Neural progenitor cell (in vitro differentiated cells): ENCODE results near the gene MAT2B. TPM values are rescaled to one million over a fixed set of nuclear protein-coding genes. Genes with fewer than 3 reads are reported as not detected.
"Not testable (repeated sequence)": the region's sequence is repeated elsewhere in the genome, so short reads cannot be mapped to it uniquely, and the experiment has no call there.

Source experiments
- DNase-seq: peaks from one replicate; pipeline ENCODE4 v3.0.0-alpha.2; 2016; ENCODE audit warnings: low spot score
- H2AFZ ChIP-seq: fragments of 200-600 bp; sonication (generic); replicated peaks from 2 replicates; pipeline ENCODE4 v1.6.1; 2016; ENCODE audit warnings: antibody characterized with exemption
- H3F3A ChIP-seq: fragments of 200-600 bp; sonication (generic); 2 replicates; pipeline ENCODE4 v1.6.1; 2016; ENCODE audit warnings: antibody characterized with exemption, low read depth
- H3K27ac ChIP-seq: fragments of 200-600 bp; sonication (generic); 2 replicates; pipeline ENCODE4 v1.5.1; 2016; ENCODE audit warnings: mild to moderate bottlenecking
- H3K27me3 ChIP-seq: fragments of 200-600 bp; sonication (generic); 2 replicates; pipeline ENCODE4 v1.6.1; 2016; ENCODE audit warnings: mild to moderate bottlenecking, moderate library complexity
- H3K36me3 ChIP-seq: fragments of 200-600 bp; sonication (generic); 2 replicates; pipeline ENCODE4 v1.5.1; 2016
- H3K4me1 ChIP-seq: fragments of 200-600 bp; sonication (generic); 2 replicates; pipeline ENCODE4 v1.6.1; 2016; ENCODE audit warnings: mixed run types
- H3K4me2 ChIP-seq: fragments of 200-600 bp; sonication (generic); 2 replicates; pipeline ENCODE4 v1.6.1; 2016
- H3K4me3 ChIP-seq: fragments of 200-600 bp; sonication (generic); 2 replicates; pipeline ENCODE4 v1.5.1; 2016
- H3K79me2 ChIP-seq: fragments of 200-600 bp; sonication (generic); 2 replicates; pipeline ENCODE4 v1.6.1; 2016; ENCODE audit warnings: low read depth
- H3K9ac ChIP-seq: fragments of 200-600 bp; sonication (generic); 2 replicates; pipeline ENCODE4 v1.6.1; 2016
- H3K9me3 ChIP-seq: fragments of 200-600 bp; sonication (generic); 2 replicates; pipeline ENCODE4 v1.5.1; 2016; ENCODE audit warnings: low read depth
- H4K20me1 ChIP-seq: fragments of 200-600 bp; sonication (generic); 2 replicates; pipeline ENCODE4 v1.6.1; 2016; ENCODE audit warnings: low read depth
- H3K27ac Mint-ChIP-seq: 3 replicates; pipeline ENCODE4 v1.8.0; 2021; ENCODE audit warnings: mixed read lengths
- H3K27me3 Mint-ChIP-seq: 2 replicates; pipeline ENCODE4 v1.8.0; 2022; ENCODE audit warnings: low read depth, mild to moderate bottlenecking, inconsistent platforms, moderate library complexity, mixed read lengths; ENCODE audit not compliant: insufficient read depth
- H3K36me3 Mint-ChIP-seq: 3 replicates; pipeline ENCODE4 v1.8.0; 2021; ENCODE audit warnings: mixed read lengths
- H3K4me1 Mint-ChIP-seq: 3 replicates; pipeline ENCODE4 v1.8.0; 2021; ENCODE audit warnings: mixed read lengths
- H3K4me3 Mint-ChIP-seq: 3 replicates; pipeline ENCODE4 v1.8.0; 2021; ENCODE audit warnings: mild to moderate bottlenecking, moderate library complexity, mixed read lengths
- H3K9me3 Mint-ChIP-seq: 3 replicates; pipeline ENCODE4 v1.8.0; 2020; ENCODE audit warnings: mixed read lengths
- CTCF ChIP-seq: fragments of 200-600 bp; sonication (generic); IDR thresholded peaks from 2 replicates; pipeline ENCODE4 v1.5.1; 2017; ENCODE audit warnings: antibody characterized with exemption, mild to moderate bottlenecking
- EZH2 ChIP-seq: fragments of 200-600 bp; sonication (generic); IDR thresholded peaks from 2 replicates; pipeline ENCODE4 v1.6.1; 2017; ENCODE audit warnings: antibody characterized with exemption, mild to moderate bottlenecking, moderate library complexity
- EZH2phosphoT487 ChIP-seq: fragments of 200-600 bp; sonication (generic); IDR thresholded peaks from 2 replicates; pipeline ENCODE4 v1.6.1; 2017; ENCODE audit warnings: antibody characterized with exemption
- total RNA-seq: library from RNA; depleted of rRNA; stranded (reverse); fragments of >200 nt; gene quantifications from 2 replicates; pipeline ENCODE4 v1.2.3, GENCODE V29; 2015; ENCODE audit warnings: low replicate concordance

MAT2B gene
- total RNA-seq, 1 donor from 2014 or later: 69.0 TPM

- Histone ChIP-seq H3K4me1 (peaks cover 22% of the 10 kb centered on the region), H2AFZ (no peak overlapping the region), H3K27me3 (no peaks in the 10 kb centered on the region), H3K4me3 (peak overlapping the region; percentile 12), H3F3A (peaks cover 24% of the 10 kb centered on the region), H3K9me3 (no peaks in the 10 kb centered on the region), H3K9ac (no peak overlapping the region), H4K20me1 (peaks cover 7% of the 10 kb centered on the region), H3K4me2 (peak overlapping the region; percentile 71), H3K36me3 (no peaks in the 10 kb centered on the region), H3K27ac (no peak overlapping the region), H3K79me2 (no peaks in the 10 kb centered on the region)
- no peak for DNase-seq
- no peaks in the 10 kb centered on the region for H3K9me3 Mint-ChIP-seq
- peaks cover 5% of the 10 kb centered on the region for H3K27me3 Mint-ChIP-seq
- no peaks in the 10 kb centered on the region for H3K36me3 Mint-ChIP-seq
- peaks cover 18% of the 10 kb centered on the region for H3K4me1 Mint-ChIP-seq
- TF ChIP-seq EZH2 (no peak), EZH2phosphoT487 (no peak)
- no peak overlapping the region for H3K27ac Mint-ChIP-seq
- no peak overlapping the region for H3K4me3 Mint-ChIP-seq
Observed at GRCh38 chr5:163534492-163535094, 29.2 kb downstream of the MAT2B start.

GRCh38 chr5:163535290-163535689 is 29.9 kb downstream of the MAT2B start:
- peaks cover 5% of the 10 kb centered on the region for H3K27me3 Mint-ChIP-seq
- DNase-seq: no peak
- Histone ChIP-seq H3K4me2 (no peak overlapping the region), H3K27ac (no peak overlapping the region), H4K20me1 (peaks cover 7% of the 10 kb centered on the region), H3K4me1 (peaks cover 22% of the 10 kb centered on the region), H3F3A (peaks cover 24% of the 10 kb centered on the region), H2AFZ (no peak overlapping the region), H3K36me3 (no peaks in the 10 kb centered on the region), H3K79me2 (no peaks in the 10 kb centered on the region), H3K9ac (no peak overlapping the region), H3K27me3 (no peaks in the 10 kb centered on the region), H3K9me3 (no peaks in the 10 kb centered on the region), H3K4me3 (no peak overlapping the region)
- H3K9me3 Mint-ChIP-seq: no peaks in the 10 kb centered on the region
- peaks cover 18% of the 10 kb centered on the region for H3K4me1 Mint-ChIP-seq
- TF ChIP-seq EZH2: no peak
- no peak for TF ChIP-seq EZH2phosphoT487
- no peak for TF ChIP-seq CTCF
- H3K27ac Mint-ChIP-seq: no peak overlapping the region
- no peaks in the 10 kb centered on the region for H3K36me3 Mint-ChIP-seq
- no peak overlapping the region for H3K4me3 Mint-ChIP-seq

- H2AFZ ChIP-seq, H3K79me2 ChIP-seq, H3K27me3 ChIP-seq, H3K36me3 Mint-ChIP-seq, H3K4me2 ChIP-seq, H4K20me1 ChIP-seq, H3K36me3 ChIP-seq, H3K9me3 ChIP-seq, H3K27me3 Mint-ChIP-seq, H3K27ac ChIP-seq, DNase-seq, H3K4me3 Mint-ChIP-seq, H3K9me3 Mint-ChIP-seq, H3K27ac Mint-ChIP-seq, H3K4me3 ChIP-seq, H3K9ac ChIP-seq: not testable (repeated sequence)
- H3K4me1 ChIP-seq: peaks cover 22% of the 10 kb centered on the region
- H3F3A ChIP-seq: peaks cover 24% of the 10 kb centered on the region
- H3K4me1 Mint-ChIP-seq: peaks cover 18% of the 10 kb centered on the region
Observed at GRCh38 chr5:163536442-163536841, 31.0 kb downstream of the MAT2B start.

- no peaks in the 10 kb centered on the region for H3K36me3 Mint-ChIP-seq
- no peak for TF ChIP-seq EZH2
- no peak for TF ChIP-seq EZH2phosphoT487
- TF ChIP-seq CTCF: no peak
- no peaks in the 10 kb centered on the region for H3K9me3 ChIP-seq
- H3K27me3 Mint-ChIP-seq: peaks cover 2% of the 10 kb centered on the region
- H3K4me1 ChIP-seq: no peaks in the 10 kb centered on the region
- no peaks in the 10 kb centered on the region for H3K9me3 Mint-ChIP-seq
- H3K4me3 ChIP-seq: no peak overlapping the region
- H3K4me2 ChIP-seq: no peak overlapping the region
- H3K4me1 Mint-ChIP-seq: no peaks in the 10 kb centered on the region
- H3K27me3 ChIP-seq: no peaks in the 10 kb centered on the region
- no peaks in the 10 kb centered on the region for H4K20me1 ChIP-seq
- no peak overlapping the region for H3K27ac Mint-ChIP-seq
- H3K4me3 Mint-ChIP-seq: no peak overlapping the region
- H3K79me2 ChIP-seq: no peaks in the 10 kb centered on the region
- no peaks in the 10 kb centered on the region for H3F3A ChIP-seq
- H3K27ac ChIP-seq: no peak overlapping the region
- H2AFZ ChIP-seq: no peak overlapping the region
- H3K9ac ChIP-seq: no peak overlapping the region
- DNase-seq: no peak
- no peaks in the 10 kb centered on the region for H3K36me3 ChIP-seq
Observed at GRCh38 chr5:163540696-163541095, 35.3 kb downstream of the MAT2B start.
